HUES48 (cell line): ENCODE data around the gene GJB4.

Experiments used
- H3K27ac ChIP-seq: one replicate; pipeline ENCODE4 v1.7.0; 2013; ENCODE audit warnings: low read depth, low read length, inconsistent platforms
- H3K27me3 ChIP-seq: 2 replicates; pipeline ENCODE4 v1.6.1; 2013; ENCODE audit warnings: mild to moderate bottlenecking, low read length; ENCODE audit not compliant: control insufficient read depth, insufficient read depth
- H3K36me3 ChIP-seq: 2 replicates; pipeline ENCODE4 v1.6.1; 2013; ENCODE audit warnings: low read length; ENCODE audit not compliant: control insufficient read depth, insufficient read depth
- H3K4me1 ChIP-seq: 2 replicates; pipeline ENCODE4 v1.6.1; 2013; ENCODE audit warnings: mild to moderate bottlenecking, low read length; ENCODE audit not compliant: control insufficient read depth, insufficient read depth
- H3K4me3 ChIP-seq: 2 replicates; pipeline ENCODE4 v1.5.1; 2013; ENCODE audit warnings: mild to moderate bottlenecking, low read depth, low read length
- H3K9ac ChIP-seq: 2 replicates; pipeline ENCODE4 v1.6.1; 2013; ENCODE audit warnings: mild to moderate bottlenecking, low read depth, low read length, moderate library complexity
- H3K9me3 ChIP-seq: 2 replicates; pipeline ENCODE4 v1.6.1; 2013; ENCODE audit warnings: low read length; ENCODE audit not compliant: control insufficient read depth, insufficient read depth

The GJB4 gene

DNA sequence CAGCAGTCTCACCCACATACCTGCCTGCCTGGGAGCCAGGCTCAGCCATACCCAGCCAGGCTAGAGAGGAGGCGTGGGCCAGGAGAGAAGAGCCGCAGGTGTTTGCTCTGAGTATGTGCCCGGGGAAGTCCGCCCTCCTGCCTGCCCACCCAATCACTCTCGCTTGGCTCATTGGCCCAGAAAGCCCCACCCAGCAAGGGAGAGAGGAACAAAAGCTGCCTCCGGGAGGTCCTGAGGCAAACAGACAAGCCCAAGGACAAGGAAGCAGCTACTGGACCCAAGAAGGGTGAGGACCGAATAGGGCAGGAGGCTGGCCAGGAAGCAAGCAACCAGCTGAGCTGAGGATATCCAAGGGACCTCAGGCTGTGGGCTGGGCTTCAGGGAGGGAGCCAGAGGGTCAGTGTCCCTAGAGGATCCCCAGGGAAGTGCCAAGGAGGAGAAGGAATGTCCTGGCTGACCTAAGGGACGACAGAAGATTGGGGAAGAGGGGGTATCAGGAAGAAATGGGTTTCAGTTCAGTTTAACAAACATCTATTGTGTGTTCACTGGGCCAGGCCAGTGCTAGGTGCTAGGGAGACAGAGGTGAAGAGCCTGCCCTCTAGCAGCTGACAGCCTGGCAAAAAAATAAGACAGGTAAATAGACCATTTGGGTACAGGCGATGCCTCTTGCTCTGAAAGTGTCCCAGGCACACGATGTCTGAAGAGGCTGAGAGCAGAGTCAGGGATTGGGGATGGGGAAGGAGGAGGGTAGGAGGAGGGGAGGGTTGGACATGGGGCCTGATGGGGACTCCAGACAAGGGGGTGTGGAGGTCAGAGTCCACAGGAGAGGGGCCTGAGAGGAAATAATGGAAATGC lies at the start of gene GJB4:
Gene GJB4 (plus strand): TSS at position 238 of the 855 bp plus-strand sequence. CDS start 1,515 bp downstream, outside the sequence.
- no peak within 1 kb of the TSS for H3K27ac ChIP-seq
- no peak within 1 kb of the TSS for H3K4me3 ChIP-seq
- no peaks in the 10 kb centered on the region for H3K27me3 ChIP-seq
- H3K9ac ChIP-seq: no peak within 1 kb of the TSS
- peaks cover 20% of the 10 kb centered on the region for H3K4me1 ChIP-seq
- H3K36me3 ChIP-seq: no peaks in the 10 kb centered on the region
- no peaks in the 10 kb centered on the region for H3K9me3 ChIP-seq

DNA sequence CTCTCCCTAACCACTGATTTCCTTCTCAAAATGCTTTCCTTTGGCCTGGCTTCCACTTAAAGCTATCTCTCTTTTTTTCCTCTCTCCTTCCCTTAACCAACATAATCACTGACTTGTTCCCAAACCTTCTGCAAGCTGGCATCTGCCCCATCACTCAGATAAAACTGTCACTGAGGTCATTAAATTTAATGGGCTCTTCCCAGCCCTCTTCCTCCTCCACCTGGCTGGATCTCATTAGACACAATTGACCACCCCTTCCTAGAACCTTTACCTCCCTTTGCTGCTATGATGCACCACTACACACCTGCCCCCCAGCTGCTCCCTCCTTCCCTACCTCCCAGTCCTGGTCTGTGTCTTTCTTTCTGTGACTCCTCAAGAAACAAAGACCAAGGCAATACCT lies 48.7 kb upstream of the GJB4 start:
- H3K27ac ChIP-seq: no peak overlapping the region
- no peaks in the 10 kb centered on the region for H3K9me3 ChIP-seq
- H3K36me3 ChIP-seq: no peaks in the 10 kb centered on the region
- H3K9ac ChIP-seq: no peak overlapping the region
- H3K27me3 ChIP-seq: no peaks in the 10 kb centered on the region
- H3K4me3 ChIP-seq: no peak overlapping the region
- no peaks in the 10 kb centered on the region for H3K4me1 ChIP-seq

DNA sequence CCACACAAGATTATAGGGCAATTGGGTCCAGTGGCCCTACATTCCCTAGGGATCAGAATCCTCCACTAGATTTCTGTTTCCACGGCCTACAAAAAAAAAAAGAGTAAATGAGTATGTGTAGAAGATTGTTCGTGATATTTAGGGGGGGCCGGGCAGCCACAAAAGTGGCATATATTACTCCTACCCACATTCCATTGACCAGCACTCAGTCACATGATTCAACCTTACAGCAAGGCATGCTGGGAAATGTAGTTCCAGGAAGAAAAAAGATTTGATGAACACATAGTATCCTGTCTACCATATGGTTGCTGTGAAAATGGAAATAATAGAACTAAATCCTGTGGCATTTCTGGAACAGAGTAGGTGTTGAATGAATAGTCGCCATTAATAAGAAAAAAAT lies 48.1 kb upstream of the GJB4 start:
- H3K36me3 ChIP-seq: no peaks in the 10 kb centered on the region
- no peak overlapping the region for H3K4me3 ChIP-seq
- no peak overlapping the region for H3K27ac ChIP-seq
- H3K9ac ChIP-seq: no peak overlapping the region
- no peaks in the 10 kb centered on the region for H3K27me3 ChIP-seq
- H3K9me3 ChIP-seq: no peaks in the 10 kb centered on the region
- no peaks in the 10 kb centered on the region for H3K4me1 ChIP-seq

DNA sequence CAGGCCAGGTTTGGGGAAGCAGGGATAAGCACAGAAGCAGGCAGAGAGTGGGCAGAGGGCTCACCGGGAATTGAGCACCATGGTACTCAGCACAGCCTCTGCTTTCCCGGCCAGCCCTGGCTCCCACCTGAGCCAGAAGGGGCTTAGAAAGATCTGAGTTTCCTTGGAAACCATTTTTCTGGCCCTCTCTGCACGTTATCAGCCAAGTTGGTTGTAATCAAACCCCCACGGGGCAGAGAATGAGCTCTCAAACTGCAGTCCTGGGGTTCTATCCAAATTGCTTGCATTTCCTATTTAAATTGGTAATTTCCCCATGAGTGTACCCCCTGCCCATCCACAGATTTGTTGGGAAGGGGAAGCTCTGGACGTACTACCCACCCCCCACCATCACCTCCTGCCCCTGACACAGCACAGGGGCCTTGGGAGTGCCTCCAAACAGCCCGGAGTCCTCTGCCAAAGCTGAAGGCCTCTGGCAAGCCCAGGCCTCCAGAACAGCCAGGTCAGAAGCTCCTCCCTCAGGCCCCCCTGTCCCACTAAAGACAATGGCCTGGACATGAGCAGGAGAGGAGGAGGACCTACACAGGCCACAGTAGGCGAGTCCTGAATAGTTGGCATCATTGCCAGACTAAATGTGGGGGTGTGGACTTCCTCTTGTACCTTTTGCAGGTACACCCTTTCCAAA lies 47.4 kb upstream of the GJB4 start:
- H3K4me1 ChIP-seq: no peaks in the 10 kb centered on the region
- H3K9me3 ChIP-seq: no peaks in the 10 kb centered on the region
- H3K27me3 ChIP-seq: no peaks in the 10 kb centered on the region
- no peak overlapping the region for H3K4me3 ChIP-seq
- H3K27ac ChIP-seq: no peak overlapping the region
- H3K36me3 ChIP-seq: no peaks in the 10 kb centered on the region
- no peak overlapping the region for H3K9ac ChIP-seq

DNA sequence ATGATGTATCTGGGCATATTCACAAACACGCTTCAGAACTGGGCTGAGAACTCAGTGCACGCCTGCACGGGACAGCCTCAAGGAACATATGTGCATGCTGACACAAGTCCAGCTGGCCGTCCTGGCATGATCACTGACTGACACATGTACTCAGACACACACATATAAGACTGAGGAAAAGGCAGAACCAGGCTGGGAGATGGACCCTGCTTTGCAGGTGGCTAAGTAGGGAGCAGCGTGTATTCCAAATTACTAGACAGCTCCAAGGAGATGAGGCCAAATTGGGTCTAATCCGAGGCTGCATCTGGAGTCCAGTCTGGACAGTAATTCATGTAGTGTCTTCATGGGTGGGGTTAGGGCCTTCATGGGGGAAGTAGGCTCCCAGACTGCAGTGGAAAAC lies 46.1 kb upstream of the GJB4 start:
- H3K4me3 ChIP-seq: no peak overlapping the region
- H3K36me3 ChIP-seq: no peaks in the 10 kb centered on the region
- no peaks in the 10 kb centered on the region for H3K4me1 ChIP-seq
- H3K27ac ChIP-seq: no peak overlapping the region
- H3K27me3 ChIP-seq: no peaks in the 10 kb centered on the region
- no peak overlapping the region for H3K9ac ChIP-seq
- no peaks in the 10 kb centered on the region for H3K9me3 ChIP-seq

DNA sequence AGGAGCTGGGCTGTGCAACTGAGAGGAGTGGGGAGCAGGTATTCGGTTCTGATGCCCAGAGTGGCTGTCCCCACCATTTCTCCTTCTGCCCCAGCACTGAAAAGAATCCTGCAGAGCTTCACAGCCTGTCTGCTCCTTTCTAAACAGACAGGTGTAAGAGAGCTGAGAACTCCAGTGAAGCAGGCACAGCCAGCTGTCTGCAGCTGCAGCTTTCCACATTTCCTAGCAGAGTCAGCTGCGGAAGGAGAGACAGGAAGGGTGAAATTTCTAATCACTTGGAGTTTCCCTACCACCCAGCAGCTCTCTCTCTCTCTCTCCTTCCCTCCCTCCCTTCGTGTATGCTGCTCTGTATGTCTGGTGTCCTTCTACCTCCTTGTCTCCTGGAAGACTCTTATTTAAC lies 45.2 kb upstream of the GJB4 start:
- no peaks in the 10 kb centered on the region for H3K36me3 ChIP-seq
- no peaks in the 10 kb centered on the region for H3K27me3 ChIP-seq

DNA sequence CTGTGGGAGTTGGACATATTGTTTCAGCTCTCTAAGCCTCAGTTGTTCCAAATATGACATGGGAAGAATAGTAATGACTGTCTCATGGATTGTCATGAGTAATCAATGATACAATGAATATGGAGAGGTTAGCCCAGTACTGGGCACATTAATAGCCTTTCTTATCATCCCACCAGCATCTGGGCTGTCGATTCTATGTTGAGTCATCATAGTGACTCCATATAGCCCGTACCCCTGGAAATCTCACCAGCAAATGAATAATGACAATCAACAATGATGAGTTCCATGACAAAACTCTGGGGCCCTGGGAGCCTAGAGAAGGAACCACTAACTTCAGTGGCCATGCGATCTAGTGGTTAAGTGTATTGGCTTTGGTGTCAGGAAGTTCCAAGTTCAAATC lies 44.4 kb upstream of the GJB4 start:
- Histone ChIP-seq H3K36me3 (no peaks in the 10 kb centered on the region), H3K4me3 (no peak overlapping the region), H3K4me1 (no peaks in the 10 kb centered on the region), H3K27ac (no peak overlapping the region), H3K27me3 (no peaks in the 10 kb centered on the region), H3K9me3 (no peaks in the 10 kb centered on the region), H3K9ac (no peak overlapping the region)

More for the DNA sequence above, 45.2 kb upstream of the GJB4 start:
- no peak overlapping the region for H3K27ac ChIP-seq
- no peak overlapping the region for H3K9ac ChIP-seq
- H3K9me3 ChIP-seq: no peaks in the 10 kb centered on the region
- no peak overlapping the region for H3K4me3 ChIP-seq
- no peaks in the 10 kb centered on the region for H3K4me1 ChIP-seq

DNA sequence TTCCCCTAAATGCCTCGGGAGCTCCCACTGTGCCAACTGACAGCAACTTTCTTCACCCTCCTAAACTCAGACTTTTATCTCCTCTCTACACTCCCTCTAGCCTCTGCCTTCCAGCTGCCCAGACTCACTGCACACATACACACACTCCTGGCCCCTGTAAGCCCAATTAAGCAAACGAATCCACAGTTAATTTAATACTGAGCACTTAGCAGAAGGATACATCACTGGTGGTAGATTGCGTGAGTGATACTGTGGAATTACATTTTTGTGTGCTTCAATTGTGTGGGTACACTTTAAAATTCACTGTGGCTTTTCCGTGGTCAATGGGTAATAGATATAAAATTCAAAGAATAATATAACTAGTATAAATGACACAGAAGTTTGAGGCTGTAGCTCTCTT lies 38.3 kb upstream of the GJB4 start:
- no peak overlapping the region for H3K27ac ChIP-seq
- H3K4me1 ChIP-seq: no peaks in the 10 kb centered on the region
- no peak overlapping the region for H3K4me3 ChIP-seq
- no peaks in the 10 kb centered on the region for H3K36me3 ChIP-seq
- no peaks in the 10 kb centered on the region for H3K9me3 ChIP-seq
- no peak overlapping the region for H3K9ac ChIP-seq
- no peaks in the 10 kb centered on the region for H3K27me3 ChIP-seq

DNA sequence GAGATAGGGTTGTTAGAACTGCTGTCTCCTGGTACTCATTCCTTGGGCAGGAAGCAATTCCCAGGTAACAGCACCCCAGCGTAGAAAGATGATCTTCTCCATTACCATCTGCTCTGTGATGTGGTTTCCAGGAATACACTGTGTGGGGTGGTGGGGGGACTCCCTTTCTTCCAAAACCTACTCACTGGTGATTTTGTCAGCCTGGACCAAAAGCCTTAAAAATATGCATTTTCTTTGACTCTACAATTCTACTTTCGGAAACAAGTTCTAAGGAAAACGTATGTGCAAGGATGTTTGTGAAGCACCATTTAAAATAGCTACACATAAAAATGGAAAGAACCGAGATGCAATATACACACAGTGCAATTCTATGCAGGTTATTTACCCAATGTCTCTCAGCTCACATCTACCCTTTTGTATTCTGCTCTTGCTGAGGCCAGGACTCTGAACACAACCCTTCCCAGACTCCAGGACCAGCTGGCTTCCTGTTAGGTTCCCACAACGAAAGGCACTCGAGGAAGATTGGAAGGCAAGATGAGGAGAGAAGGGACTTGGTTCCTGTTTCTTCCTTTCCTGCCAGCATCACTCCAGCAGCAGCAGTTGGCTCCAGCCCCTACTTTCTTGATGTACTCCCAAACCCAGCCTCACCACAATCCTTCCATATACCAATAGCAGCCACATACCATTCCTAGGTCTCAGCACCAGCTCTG lies 37.7 kb upstream of the GJB4 start:
- Histone ChIP-seq H3K4me3 (no peak overlapping the region), H3K27ac (no peak overlapping the region), H3K36me3 (no peaks in the 10 kb centered on the region), H3K4me1 (no peaks in the 10 kb centered on the region), H3K9ac (no peak overlapping the region), H3K9me3 (no peaks in the 10 kb centered on the region), H3K27me3 (no peaks in the 10 kb centered on the region)

DNA sequence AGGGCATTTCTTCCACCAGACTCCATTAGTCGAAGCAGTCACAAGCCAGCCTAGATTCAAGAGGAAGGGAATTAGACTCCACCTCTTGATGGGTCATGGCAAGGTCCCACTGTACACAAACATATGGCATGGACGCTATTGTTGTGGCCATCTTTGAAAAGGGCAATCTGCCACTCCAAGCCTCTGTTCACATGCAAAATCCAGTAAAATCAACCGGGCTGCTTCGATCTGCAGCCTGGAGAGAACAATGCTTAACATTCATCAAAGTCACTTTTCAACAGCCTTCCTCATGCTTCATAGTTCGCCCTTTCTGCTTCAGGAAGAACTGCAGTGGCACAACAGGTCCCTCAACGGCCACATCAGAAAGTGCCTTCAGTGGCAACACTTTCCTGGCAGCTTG lies 32.7 kb upstream of the GJB4 start:
- no peaks in the 10 kb centered on the region for H3K27me3 ChIP-seq
- H3K27ac ChIP-seq: no peak overlapping the region
- H3K4me1 ChIP-seq: no peaks in the 10 kb centered on the region

DNA sequence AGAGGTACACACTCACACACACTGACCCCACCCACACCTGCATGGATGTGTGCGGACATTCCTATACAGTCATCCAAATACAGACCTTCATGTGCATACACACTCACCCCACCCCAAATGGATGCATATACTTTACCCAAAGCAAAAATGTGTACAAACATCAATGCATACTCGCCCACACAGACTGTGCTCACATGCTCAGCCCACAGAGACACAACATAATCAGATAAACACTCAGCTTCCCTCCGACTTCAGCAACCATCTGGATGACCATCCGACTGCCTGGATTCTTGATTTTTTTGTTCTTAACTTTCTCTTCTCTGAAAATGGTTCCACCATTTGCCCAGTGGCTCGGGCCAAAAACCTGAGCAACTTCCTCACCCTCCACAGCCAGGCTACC lies 29.1 kb upstream of the GJB4 start:
- H3K27ac ChIP-seq: no peak overlapping the region
- H3K36me3 ChIP-seq: no peaks in the 10 kb centered on the region
- no peaks in the 10 kb centered on the region for H3K27me3 ChIP-seq
- H3K4me3 ChIP-seq: no peak overlapping the region
- no peaks in the 10 kb centered on the region for H3K9me3 ChIP-seq
- no peak overlapping the region for H3K9ac ChIP-seq
- no peaks in the 10 kb centered on the region for H3K4me1 ChIP-seq

More for the DNA sequence above, 32.7 kb upstream of the GJB4 start:
- H3K4me3 ChIP-seq: no peak overlapping the region
- H3K9me3 ChIP-seq: no peaks in the 10 kb centered on the region
- H3K9ac ChIP-seq: no peak overlapping the region
- H3K36me3 ChIP-seq: no peaks in the 10 kb centered on the region
